Neural progenitor cell (in vitro differentiated cells): ENCODE results near the gene RBM42.

Source experiments
- CTCF ChIP-seq: fragments of 200-600 bp; sonication (generic); IDR thresholded peaks from 2 replicates; pipeline ENCODE4 v1.5.1; 2017; ENCODE audit warnings: antibody characterized with exemption, mild to moderate bottlenecking
- EZH2 ChIP-seq: fragments of 200-600 bp; sonication (generic); IDR thresholded peaks from 2 replicates; pipeline ENCODE4 v1.6.1; 2017; ENCODE audit warnings: antibody characterized with exemption, mild to moderate bottlenecking, moderate library complexity

GRCh38 chr19:35601971-35602370 lies 26.9 kb upstream of the RBM42 start:
- no peak for TF ChIP-seq CTCF
- no peak for TF ChIP-seq EZH2
